Bronchial epithelial cell (primary cell): ENCODE data around the gene ANO1. TPM values are rescaled to one million over a fixed set of nuclear protein-coding genes. Genes with fewer than 3 reads are reported as not detected.
"Not testable (repeated sequence)": the region's sequence is repeated elsewhere in the genome, so short reads cannot be mapped to it uniquely, and the experiment has no call there.

Source experiments
- DNase-seq: peaks from one replicate; pipeline ENCODE4 v3.0.0-alpha.2; 2010; ENCODE audit warnings: low read depth
- FAIRE-seq: peaks from 2 replicates; lab custom pipeline; 2011; peaks lifted over from hg19 to GRCh38; lab: Jason Lieb, UNC
- H3K27me3 ChIP-seq: 2 replicates; pipeline ENCODE4 v1.5.1; 2011; ENCODE audit warnings: low read length; ENCODE audit not compliant: control insufficient read depth, insufficient read depth
- H3K36me3 ChIP-seq: 2 replicates; pipeline ENCODE4 v1.5.1; 2011; ENCODE audit warnings: low read length; ENCODE audit not compliant: control insufficient read depth, insufficient read depth
- H3K4me3 ChIP-seq: 2 replicates; pipeline ENCODE4 v1.5.1; 2011; ENCODE audit warnings: mild to moderate bottlenecking, low read depth, low read length, control low read depth
- total RNA-seq: library from RNA; depleted of rRNA; stranded (reverse); fragments of >200 nt; gene quantifications from 2 replicates; pipeline ENCODE4 v1.2.1, GENCODE V29; 2014
- TF ChIP-seq, protein P1 (sequence below): IDR thresholded peaks from 2 replicates; pipeline ENCODE4 v1.5.1; 2011; ENCODE audit warnings: mild to moderate bottlenecking, moderate library complexity, low read length, control low read depth, inconsistent platforms; ENCODE audit not compliant: insufficient read depth, severe bottlenecking

Gene ANO1
- total RNA-seq, 1 donor from 2014 or later, result 1.3 TPM

DNA sequence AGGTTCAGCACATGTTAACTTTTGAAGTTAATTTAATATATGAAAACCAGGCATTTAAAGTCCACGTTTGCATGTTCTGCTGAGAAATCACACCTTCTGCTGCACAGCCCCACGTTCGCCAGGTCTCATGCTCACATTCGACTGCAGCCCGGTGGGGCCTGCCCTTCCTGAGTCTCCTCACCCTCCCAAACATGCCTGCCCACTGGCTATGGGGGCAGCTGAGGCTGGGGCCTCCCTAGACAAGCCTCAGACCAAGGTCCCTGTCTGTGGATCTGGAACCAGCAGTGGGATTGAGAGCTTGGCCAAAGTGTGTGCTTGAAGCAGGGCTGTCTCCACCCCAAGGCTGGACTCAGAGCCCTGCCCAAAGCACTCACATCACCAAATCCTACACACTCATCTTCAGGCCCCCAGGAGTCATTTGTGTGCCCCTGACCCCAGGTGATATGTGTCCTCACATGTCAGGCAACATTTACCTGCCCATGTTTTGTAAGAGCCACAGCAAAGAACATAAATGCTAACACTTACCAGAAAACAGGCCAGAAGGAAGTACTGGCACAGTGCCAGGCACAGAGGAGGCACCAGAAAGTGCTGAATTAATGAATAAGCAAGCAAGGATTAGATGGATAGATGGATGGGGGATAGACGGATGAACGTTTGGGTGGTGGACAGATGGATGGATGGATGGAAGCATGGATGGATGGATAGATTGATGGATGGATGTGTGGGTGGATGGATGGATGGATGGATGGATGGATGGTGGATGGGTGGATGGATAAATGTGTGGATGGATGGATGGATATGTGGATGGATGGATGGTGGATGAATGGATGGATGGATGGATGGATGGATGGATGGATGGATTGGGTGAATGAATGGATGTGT is 115.5 kb downstream of the ANO1 start:
- TF ChIP-seq, protein P1, sequence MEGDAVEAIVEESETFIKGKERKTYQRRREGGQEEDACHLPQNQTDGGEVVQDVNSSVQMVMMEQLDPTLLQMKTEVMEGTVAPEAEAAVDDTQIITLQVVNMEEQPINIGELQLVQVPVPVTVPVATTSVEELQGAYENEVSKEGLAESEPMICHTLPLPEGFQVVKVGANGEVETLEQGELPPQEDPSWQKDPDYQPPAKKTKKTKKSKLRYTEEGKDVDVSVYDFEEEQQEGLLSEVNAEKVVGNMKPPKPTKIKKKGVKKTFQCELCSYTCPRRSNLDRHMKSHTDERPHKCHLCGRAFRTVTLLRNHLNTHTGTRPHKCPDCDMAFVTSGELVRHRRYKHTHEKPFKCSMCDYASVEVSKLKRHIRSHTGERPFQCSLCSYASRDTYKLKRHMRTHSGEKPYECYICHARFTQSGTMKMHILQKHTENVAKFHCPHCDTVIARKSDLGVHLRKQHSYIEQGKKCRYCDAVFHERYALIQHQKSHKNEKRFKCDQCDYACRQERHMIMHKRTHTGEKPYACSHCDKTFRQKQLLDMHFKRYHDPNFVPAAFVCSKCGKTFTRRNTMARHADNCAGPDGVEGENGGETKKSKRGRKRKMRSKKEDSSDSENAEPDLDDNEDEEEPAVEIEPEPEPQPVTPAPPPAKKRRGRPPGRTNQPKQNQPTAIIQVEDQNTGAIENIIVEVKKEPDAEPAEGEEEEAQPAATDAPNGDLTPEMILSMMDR, result no peak
- DNase-seq (no peak), FAIRE-seq (no peak)
- H3K36me3 ChIP-seq, result no peaks in the 10 kb centered on the region
- H3K27me3 ChIP-seq, result no peaks in the 10 kb centered on the region
- no peak overlapping the region for H3K4me3 ChIP-seq

DNA sequence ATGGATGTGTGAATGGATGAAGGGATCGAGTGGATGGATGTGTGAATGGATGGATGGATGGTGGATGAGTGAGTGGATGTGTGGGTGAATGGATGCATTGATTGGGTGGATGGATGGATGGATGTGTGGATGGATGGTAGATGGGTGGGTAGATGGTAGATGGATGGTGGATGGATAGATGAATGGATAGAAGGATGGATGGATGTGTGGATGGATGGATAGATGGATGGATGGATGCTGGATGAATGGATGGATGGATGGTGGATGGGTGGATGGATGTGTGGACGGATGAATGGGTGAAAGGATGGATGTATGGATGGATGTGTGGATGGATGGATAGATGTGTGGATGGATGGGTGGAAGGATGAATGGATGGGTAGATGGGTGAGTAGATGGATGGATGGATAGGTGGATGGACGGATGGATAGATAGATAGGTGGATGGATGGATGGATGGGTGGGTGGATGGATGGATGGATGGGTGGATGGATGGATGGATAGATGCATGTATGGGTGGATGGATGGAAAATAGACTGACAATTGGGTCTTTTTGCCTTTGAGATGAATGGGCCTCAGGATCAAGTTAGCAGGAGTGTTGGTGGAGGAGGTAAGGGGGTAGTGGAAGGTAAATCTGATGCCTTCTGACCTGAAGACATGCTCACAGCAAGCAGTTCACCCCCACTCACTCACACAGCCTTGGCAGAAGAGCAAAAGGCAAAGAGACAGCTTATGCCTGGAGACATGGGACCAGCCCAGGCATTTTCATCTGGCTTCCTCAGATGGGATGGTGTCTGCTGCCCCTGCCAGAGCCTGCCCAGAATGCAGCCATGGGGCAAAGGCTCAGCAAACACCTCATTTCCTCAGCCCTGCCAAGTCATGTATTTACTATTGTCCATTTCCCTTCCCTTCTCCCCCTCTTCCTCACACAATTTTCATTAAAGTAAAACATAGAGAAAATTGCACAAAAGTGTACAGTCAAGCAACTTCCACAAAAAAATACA is 117.0 kb downstream of the ANO1 start:
- no peaks in the 10 kb centered on the region for H3K36me3 ChIP-seq
- no peak for FAIRE-seq
- no peak overlapping the region for H3K4me3 ChIP-seq
- TF ChIP-seq, protein P1, result no peak
- no peaks in the 10 kb centered on the region for H3K27me3 ChIP-seq
- DNase-seq, result peak; percentile 41

DNA sequence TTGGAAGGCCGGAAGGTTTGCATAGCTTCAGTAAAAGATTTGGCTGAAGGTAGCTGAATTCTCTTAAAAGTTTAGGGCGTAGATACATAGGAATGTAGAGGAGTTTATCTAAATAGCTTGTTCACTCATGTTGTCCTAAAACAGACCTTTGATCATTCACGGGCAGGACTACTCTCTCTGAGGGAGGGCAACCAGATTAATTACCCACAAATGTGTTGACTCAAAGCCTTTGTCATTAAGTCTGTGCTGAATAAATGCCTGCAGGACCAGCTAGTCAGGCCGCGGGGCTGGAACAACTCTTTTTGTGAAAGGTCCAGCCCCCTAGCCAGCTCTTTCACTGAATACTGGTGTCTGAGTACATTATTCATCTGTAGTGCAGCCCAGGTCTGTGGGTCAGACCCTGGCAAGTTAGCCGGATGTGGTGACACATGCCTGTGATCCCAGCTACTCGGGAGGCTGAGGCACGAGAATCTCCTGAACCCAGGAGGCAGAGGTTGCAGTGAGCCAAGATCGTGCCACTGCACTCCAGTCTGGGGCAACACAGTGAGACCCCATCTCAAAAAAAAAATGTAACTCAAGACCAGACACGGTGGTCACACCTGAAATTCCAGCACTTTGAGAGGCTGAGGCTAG is 122.2 kb downstream of the ANO1 start:
- Histone ChIP-seq H3K36me3 (peaks cover 1% of the 10 kb centered on the region), H3K27me3 (no peaks in the 10 kb centered on the region), H3K4me3 (no peak overlapping the region)
- DNase-seq, result no peak
- FAIRE-seq, result no peak
- TF ChIP-seq, protein P1, result no peak

DNA sequence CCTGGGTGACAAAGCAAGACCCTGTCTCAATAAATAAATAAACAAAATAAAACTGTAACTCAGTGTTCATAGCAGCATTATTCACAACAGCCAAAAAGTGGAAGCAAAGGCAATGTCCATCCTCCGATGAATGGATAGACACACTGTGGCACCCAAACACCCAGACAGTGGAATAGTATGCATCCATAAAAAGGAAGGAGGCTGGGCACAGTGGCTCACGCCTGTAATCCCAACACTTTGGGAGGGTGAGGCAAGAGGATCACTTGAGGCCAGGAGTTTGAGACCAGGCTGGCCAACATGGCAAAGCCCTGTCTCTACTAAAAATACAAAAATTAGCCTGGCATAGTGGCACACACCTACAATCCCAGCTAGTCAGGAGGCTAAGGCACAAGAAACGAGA is 122.9 kb downstream of the ANO1 start:
- H3K36me3 ChIP-seq, H3K4me3 ChIP-seq, DNase-seq, H3K27me3 ChIP-seq, FAIRE-seq: not testable (repeated sequence)

DNA sequence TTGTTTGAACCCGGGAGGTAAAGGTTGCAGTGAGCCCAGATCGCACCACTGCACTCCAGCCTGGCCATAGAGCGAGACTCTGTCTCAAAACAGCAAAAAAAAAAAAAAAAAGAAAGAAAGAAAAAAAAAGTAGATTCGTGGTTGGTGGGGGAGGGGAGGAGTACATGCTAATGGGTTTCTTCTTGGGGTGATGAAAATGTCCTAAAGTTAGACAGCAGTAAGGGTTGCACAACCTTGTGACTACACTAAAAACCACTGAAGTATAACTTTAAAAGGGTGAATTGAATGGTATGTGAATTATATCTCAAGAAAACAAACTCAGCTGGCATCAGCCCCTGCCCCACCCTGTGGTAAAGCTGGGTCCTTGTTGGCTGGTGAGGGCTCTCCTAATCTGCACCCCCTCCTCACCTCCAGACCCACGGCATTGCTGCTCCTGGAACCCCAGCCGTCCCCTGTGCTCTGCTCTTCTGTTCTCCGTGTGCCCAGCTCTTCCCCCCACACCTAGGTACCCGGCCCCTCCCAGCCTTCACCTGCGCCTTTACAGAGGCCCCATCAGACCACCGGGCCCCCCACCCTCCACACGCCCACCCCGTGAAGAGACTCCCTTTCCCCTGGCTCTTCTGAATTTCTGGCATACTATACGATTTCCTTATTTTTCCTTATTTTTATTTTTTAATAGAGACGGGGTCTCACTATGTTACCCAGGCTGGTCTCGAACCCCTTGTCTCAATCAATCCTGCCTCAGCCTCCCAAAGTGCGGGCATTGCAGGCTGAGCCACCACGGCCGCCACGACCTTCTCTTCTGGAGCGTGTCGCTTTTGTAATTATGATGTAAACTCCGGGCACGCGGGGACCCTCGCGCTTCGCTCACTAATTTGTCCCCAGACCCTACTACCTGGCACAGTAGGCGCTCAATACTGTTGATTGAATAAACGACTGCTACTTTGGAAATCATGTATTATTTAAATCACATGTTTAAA is 124.1 kb downstream of the ANO1 start:
- DNase-seq (no peak), FAIRE-seq (no peak)
- no peaks in the 10 kb centered on the region for H3K27me3 ChIP-seq
- peaks cover 11% of the 10 kb centered on the region for H3K36me3 ChIP-seq
- peak overlapping the region; percentile 90 for H3K4me3 ChIP-seq
- TF ChIP-seq, protein P1, result no peak
